Measurements from ENCODE around the gene CASP12.

CASP12 gene

GRCh38 chr11:104895634-104896033, 2.6 kb downstream of the CASP12 start:
- no peak for TF ChIP-seq CREB5 (CRISPR knock-in tag; IDR thresholded peaks at IDR 0.05; ENCODE audit: low read depth)
- no peak for TF ChIP-seq CSDC2 (CRISPR knock-in tag; IDR thresholded peaks at IDR 0.05)
- TF ChIP-seq TCF4 (CRISPR knock-in tag; IDR thresholded peaks at IDR 0.05; ENCODE audit: borderline replicate concordance), result no peak
- TF ChIP-seq ZFP30 (CRISPR knock-in tag; IDR thresholded peaks at IDR 0.05), result no peak
- TF ChIP-seq OSR1 (CRISPR knock-in tag; IDR thresholded peaks at IDR 0.05), result no peak

GRCh38 chr11:104893876-104894275, 4.4 kb downstream of the CASP12 start:
- no peak for ATAC-seq
- no peak for TF ChIP-seq ESRRG (CRISPR knock-in tag; IDR thresholded peaks at IDR 0.05)
- TF ChIP-seq SNAI2 (CRISPR knock-in tag; IDR thresholded peaks at IDR 0.05), result no peak
- no peak for TF ChIP-seq ZFP3 (CRISPR knock-in tag; IDR thresholded peaks at IDR 0.05)
- TF ChIP-seq ZNF70 (CRISPR knock-in tag; IDR thresholded peaks at IDR 0.05), result no peak
- TF ChIP-seq GLIS3 (CRISPR knock-in tag; IDR thresholded peaks at IDR 0.05), result no peak
- TF ChIP-seq POU6F1 (CRISPR knock-in tag; IDR thresholded peaks at IDR 0.05; ENCODE audit: borderline replicate concordance, low read depth), result no peak
- no peak for TF ChIP-seq OSR1 (CRISPR knock-in tag; IDR thresholded peaks at IDR 0.05)
- no peak for TF ChIP-seq TSHZ2 (CRISPR knock-in tag; IDR thresholded peaks at IDR 0.05)
- no peak for TF ChIP-seq TCF4 (CRISPR knock-in tag; IDR thresholded peaks at IDR 0.05; ENCODE audit: borderline replicate concordance)
- TF ChIP-seq TOX (CRISPR knock-in tag; IDR thresholded peaks at IDR 0.05; ENCODE audit: borderline replicate concordance), result no peak
- TF ChIP-seq ARNTL (CRISPR knock-in tag; IDR thresholded peaks at IDR 0.05; ENCODE audit: borderline replicate concordance, low read depth), result no peak

More at GRCh38 chr11:104895634-104896033, 2.6 kb downstream of the CASP12 start:
- ATAC-seq, result no peak

GRCh38 chr11:104892723-104893511, 5.3 kb downstream of the CASP12 start:
- ATAC-seq, result no peak
- TF ChIP-seq ZNF70 (CRISPR knock-in tag; IDR thresholded peaks at IDR 0.05), result no peak
- no peak for TF ChIP-seq POU6F1 (CRISPR knock-in tag; IDR thresholded peaks at IDR 0.05; ENCODE audit: borderline replicate concordance, low read depth)
- TF ChIP-seq GLIS3 (CRISPR knock-in tag; IDR thresholded peaks at IDR 0.05), result no peak
- TF ChIP-seq ISL1 (CRISPR knock-in tag; IDR thresholded peaks at IDR 0.05), result no peak
- TF ChIP-seq ESRRG (CRISPR knock-in tag; IDR thresholded peaks at IDR 0.05), result no peak
- TF ChIP-seq ZFP30 (CRISPR knock-in tag; IDR thresholded peaks at IDR 0.05), result no peak
- no peak for TF ChIP-seq RARB (CRISPR knock-in tag; IDR thresholded peaks at IDR 0.05)
- no peak for TF ChIP-seq SNAI2 (CRISPR knock-in tag; IDR thresholded peaks at IDR 0.05)
- no peak for TF ChIP-seq TOX (CRISPR knock-in tag; IDR thresholded peaks at IDR 0.05; ENCODE audit: borderline replicate concordance)
- TF ChIP-seq ZNF8 (CRISPR knock-in tag; IDR thresholded peaks at IDR 0.05), result no peak
- no peak for TF ChIP-seq PATZ1 (CRISPR knock-in tag; IDR thresholded peaks at IDR 0.05; ENCODE audit: borderline replicate concordance)
- TF ChIP-seq ARNTL (CRISPR knock-in tag; IDR thresholded peaks at IDR 0.05; ENCODE audit: borderline replicate concordance, low read depth), result no peak
- TF ChIP-seq TSHZ2 (CRISPR knock-in tag; IDR thresholded peaks at IDR 0.05), result no peak

Measured in SK-N-SH treated with all-trans-retinoic acid at 6 μM for 48 hours (cell line).